ENCODE data around the gene DUSP8.

- TF ChIP-seq POLR2A (IDR thresholded peaks at IDR 0.05; ENCODE audit: low read depth, low read length) (no peak), POLR2AphosphoS5 (IDR thresholded peaks at IDR 0.05; ENCODE audit: low read depth, low read length) (no peak), TAF1 (IDR thresholded peaks at IDR 0.05; ENCODE audit: borderline replicate concordance, low read depth, low read length) (no peak)
These were observed 62.3 kb downstream of the DUSP8 start for GRCh38 chr11:1509626-1510255.

Measured in GM12892 (cell line).